SU-DHL-6 (cell line): ENCODE results near the gene TBP.

Experiments
- EZH2phosphoT487 ChIP-seq: fragments of 200-600 bp; sonication (generic), shearing (Covaris generic); conservative IDR thresholded peaks from 2 replicates; pipeline ENCODE4 v1.6.1; 2018; ENCODE audit warnings: mild to moderate bottlenecking, antibody characterized with exemption, low read length, moderate library complexity, mixed read lengths
- TF ChIP-seq, protein P1 (sequence below): fragments of 200-600 bp; sonication (generic); IDR thresholded peaks from one replicate; pipeline ENCODE4 v1.5.1; 2017; ENCODE audit warnings: antibody characterized with exemption, mild to moderate bottlenecking, low read length, moderate library complexity; ENCODE audit not compliant: insufficient read depth, poor library complexity, severe bottlenecking

DNA sequence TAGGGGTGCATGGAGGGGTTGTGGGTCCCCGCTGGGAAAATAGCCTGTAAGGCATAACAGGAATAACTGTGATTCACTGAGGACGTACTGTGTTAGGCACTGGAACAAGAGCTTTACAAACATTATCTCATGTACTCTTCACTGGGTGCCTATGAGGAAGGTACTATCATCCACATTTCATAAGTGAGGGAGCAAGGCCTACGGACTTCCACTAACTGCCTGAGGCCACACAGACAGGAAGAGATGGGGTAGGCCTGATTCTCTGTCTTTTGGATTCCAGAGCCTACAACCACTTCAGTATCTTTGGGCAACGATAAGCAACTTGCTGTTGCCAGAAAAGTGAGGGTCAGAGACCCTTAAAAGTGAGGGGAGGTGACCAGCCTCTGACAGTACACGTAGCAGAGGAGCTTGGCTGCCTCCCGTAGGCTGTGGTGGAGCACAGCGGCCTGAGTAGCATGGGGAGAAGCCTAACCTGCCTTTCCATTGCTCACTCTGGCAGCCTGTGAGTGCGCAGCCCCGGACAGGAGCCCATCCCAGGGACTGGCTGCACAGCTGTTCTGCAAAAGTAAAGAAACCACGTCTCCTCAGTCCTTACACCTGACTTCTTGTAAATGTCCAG lies 31.5 kb upstream of the TBP start:
- TF ChIP-seq, protein P1, sequence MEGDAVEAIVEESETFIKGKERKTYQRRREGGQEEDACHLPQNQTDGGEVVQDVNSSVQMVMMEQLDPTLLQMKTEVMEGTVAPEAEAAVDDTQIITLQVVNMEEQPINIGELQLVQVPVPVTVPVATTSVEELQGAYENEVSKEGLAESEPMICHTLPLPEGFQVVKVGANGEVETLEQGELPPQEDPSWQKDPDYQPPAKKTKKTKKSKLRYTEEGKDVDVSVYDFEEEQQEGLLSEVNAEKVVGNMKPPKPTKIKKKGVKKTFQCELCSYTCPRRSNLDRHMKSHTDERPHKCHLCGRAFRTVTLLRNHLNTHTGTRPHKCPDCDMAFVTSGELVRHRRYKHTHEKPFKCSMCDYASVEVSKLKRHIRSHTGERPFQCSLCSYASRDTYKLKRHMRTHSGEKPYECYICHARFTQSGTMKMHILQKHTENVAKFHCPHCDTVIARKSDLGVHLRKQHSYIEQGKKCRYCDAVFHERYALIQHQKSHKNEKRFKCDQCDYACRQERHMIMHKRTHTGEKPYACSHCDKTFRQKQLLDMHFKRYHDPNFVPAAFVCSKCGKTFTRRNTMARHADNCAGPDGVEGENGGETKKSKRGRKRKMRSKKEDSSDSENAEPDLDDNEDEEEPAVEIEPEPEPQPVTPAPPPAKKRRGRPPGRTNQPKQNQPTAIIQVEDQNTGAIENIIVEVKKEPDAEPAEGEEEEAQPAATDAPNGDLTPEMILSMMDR: no peak
- TF ChIP-seq EZH2phosphoT487: no peak
